Kidney (tissue), 14 donors: ENCODE data around the gene MAU2. TPM values are rescaled to one million over a fixed set of nuclear protein-coding genes. Genes with fewer than 3 reads are reported as not detected.
A peak's percentile ranks its signal among the peaks of the same experiment; 100 is the strongest.

Experiments
- DNase-seq, 5 donors: peaks; one replicate each; pipeline ENCODE4 v3.0.0-alpha.2; 2013 to 2020
- FAIRE-seq: peaks from 2 replicates; lab custom pipeline; 2012; peaks lifted over from hg19 to GRCh38; lab: Jason Lieb, UNC
- H3K27ac ChIP-seq, 2 donors: one replicate each; pipeline ENCODE4 v1.7.0; 2013; ENCODE audit warnings: low read depth in 2 of 2, low read length in 2 of 2, inconsistent platforms in 1 of 2
- H3K27me3 ChIP-seq: one replicate; pipeline ENCODE4 v1.7.1; 2013; ENCODE audit warnings: low read length, inconsistent platforms; ENCODE audit not compliant: control insufficient read depth, insufficient read depth
- H3K36me3 ChIP-seq, 3 donors: one replicate each; pipeline versions ENCODE4 v1.7.0 to v1.7.1; 2013; ENCODE audit warnings: low read length in 3 of 3, control low read depth in 1 of 3, inconsistent platforms in 1 of 3; ENCODE audit not compliant: insufficient read depth in 3 of 3, control insufficient read depth in 2 of 3
- H3K4me1 ChIP-seq, 3 donors: one replicate each; pipeline versions ENCODE4 v1.7.0 to v1.7.1; 2013; ENCODE audit warnings: low read length in 3 of 3, inconsistent platforms in 1 of 3, low read depth in 1 of 3; ENCODE audit not compliant: control insufficient read depth in 2 of 3, insufficient read depth in 2 of 3
- H3K4me3 ChIP-seq, 3 donors: one replicate each; pipeline versions ENCODE4 v1.7.0 to v1.8.1; 2013; ENCODE audit warnings: low read length in 3 of 3, control low read depth in 1 of 3, inconsistent platforms in 1 of 3
- H3K9ac ChIP-seq, 3 donors: one replicate each; pipeline versions ENCODE4 v1.7.0 to v1.7.1; 2013; ENCODE audit warnings: low read length in 3 of 3, control low read depth in 1 of 3, inconsistent platforms in 1 of 3
- H3K9me3 ChIP-seq, 3 donors: one replicate each; pipeline versions ENCODE4 v1.7.0 to v1.7.1; 2013; ENCODE audit warnings: low read length in 3 of 3, control low read depth in 1 of 3, inconsistent platforms in 1 of 3; ENCODE audit not compliant: control insufficient read depth in 2 of 3, insufficient read depth in 1 of 3
- intact Hi-C: fragments of 100-400 bp; cut with DNase I; formaldehyde crosslinking; loops from one replicate; pipeline ENCODE4 v1.11.1; 2022
- polyA plus RNA-seq: library from polyadenylated mRNA; stranded (reverse); fragments of 350-450 nt; fragmentation: Illumina TruSeq; extraction: RNeasy Lipid Tissue Mini Kit (QIAGEN cat#74804); gene quantifications from one replicate; pipeline ENCODE4 v1.2.3, GENCODE V29; 2014; ENCODE audit warnings: low read depth, low replicate concordance; ENCODE audit not compliant: insufficient read depth
- total RNA-seq: library from RNA; stranded (reverse); fragmentation: NEBNext Ultra II Directional; extraction: Animal tissue kit (Norgen Biotek cat#: 25700); gene quantifications from one replicate; pipeline ENCODE4 v1.2.1, GENCODE V29; 2021
- TF ChIP-seq, protein P1 (sequence below): IDR thresholded peaks from 3 replicates; pipeline ENCODE4 v1.5.1; 2012; ENCODE audit warnings: mild to moderate bottlenecking, moderate library complexity, borderline replicate concordance; ENCODE audit not compliant: insufficient read depth; ENCODE audit errors: extremely low read depth
- donor health status: control.
- donor health status: control.
- donor health status: control.
- donor health status: control.
- donor health status: control.
- donor health status: DM: yes; HTN: yes; CAD: no.
- donor health status: Normal renal cell carcinoma (clear cell type).

MAU2 gene
- total and polyA plus RNA-seq, 2 donors from 2014 or later: 12.3 to 69.8 TPM

DNA sequence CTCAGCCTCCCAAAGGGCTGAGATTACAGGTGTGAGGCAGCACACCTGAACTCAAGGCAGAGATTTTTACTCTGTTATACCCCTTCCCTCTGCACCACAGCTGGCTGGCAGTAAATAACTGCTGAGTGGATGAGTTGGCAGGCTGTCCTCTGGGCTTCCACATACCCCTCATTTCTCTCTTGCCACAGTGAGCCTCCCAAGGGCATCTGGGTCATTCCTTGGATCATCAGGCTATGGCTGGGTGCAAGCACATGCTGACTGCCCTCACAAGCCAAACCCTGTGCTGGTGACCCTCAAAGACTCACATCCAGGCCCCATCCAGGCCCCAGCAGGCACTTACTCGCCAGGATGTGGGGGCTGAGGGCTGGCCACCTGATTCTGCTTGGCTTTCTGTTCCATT lies 4.5 kb upstream of the MAU2 start:
- intact Hi-C loops: no loop called here
- H3K27ac ChIP-seq: no peak overlapping the region
- H3K27me3 ChIP-seq: no peaks in the 10 kb centered on the region
- DNase-seq (no peak), FAIRE-seq (no peak)
- no peaks in the 10 kb centered on the region for H3K9me3 ChIP-seq
- TF ChIP-seq, protein P1, sequence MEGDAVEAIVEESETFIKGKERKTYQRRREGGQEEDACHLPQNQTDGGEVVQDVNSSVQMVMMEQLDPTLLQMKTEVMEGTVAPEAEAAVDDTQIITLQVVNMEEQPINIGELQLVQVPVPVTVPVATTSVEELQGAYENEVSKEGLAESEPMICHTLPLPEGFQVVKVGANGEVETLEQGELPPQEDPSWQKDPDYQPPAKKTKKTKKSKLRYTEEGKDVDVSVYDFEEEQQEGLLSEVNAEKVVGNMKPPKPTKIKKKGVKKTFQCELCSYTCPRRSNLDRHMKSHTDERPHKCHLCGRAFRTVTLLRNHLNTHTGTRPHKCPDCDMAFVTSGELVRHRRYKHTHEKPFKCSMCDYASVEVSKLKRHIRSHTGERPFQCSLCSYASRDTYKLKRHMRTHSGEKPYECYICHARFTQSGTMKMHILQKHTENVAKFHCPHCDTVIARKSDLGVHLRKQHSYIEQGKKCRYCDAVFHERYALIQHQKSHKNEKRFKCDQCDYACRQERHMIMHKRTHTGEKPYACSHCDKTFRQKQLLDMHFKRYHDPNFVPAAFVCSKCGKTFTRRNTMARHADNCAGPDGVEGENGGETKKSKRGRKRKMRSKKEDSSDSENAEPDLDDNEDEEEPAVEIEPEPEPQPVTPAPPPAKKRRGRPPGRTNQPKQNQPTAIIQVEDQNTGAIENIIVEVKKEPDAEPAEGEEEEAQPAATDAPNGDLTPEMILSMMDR: no peak
- H3K36me3 ChIP-seq: peaks cover 0 to 22% (median 9%) of the 10 kb centered on the region in 3 donors
- H3K4me3 ChIP-seq: no peak overlapping the region
- H3K9ac ChIP-seq: no peak overlapping the region
- H3K4me1 ChIP-seq: peaks cover 0 to 7% (median 0%) of the 10 kb centered on the region in 3 donors

DNA sequence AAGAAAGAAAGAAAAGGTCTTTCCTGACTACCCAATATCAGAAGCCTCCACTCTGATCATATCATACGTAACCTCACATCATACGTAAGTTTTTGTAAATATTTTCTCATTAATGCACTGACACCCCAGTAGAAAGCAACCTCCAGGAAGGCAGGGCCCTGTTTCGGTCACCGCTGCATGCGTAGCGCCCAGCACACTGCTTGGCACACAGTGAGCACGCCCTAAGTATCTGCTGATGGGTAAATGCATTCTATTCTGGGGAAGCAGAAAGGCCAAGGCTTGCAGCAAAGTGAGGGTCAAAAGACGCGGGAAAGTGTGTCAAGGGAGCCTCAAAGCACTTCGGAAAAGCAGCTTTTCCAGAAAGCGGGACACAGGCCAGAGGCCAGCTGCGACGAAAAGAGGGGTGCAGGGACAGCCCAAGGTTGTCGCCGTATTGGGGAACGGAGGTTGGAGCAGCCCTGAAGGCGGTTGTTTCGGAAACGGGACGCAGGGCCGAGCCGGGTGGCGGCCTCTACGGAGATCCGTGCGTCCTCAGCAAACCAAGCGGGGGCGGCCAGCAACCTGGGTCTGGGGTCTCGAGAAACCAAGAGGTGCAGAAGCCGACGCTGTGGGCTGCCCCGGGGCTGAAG lies 783 bp upstream of the MAU2 start:
- peak overlapping the region; percentile 50 to 98 (median 96) for H3K9ac ChIP-seq
- H3K27me3 ChIP-seq: no peaks in the 10 kb centered on the region
- peak overlapping the region in 1 of 2 donors; percentile 90 for H3K27ac ChIP-seq
- H3K9me3 ChIP-seq: no peaks in the 10 kb centered on the region
- peak overlapping the region; percentile 95 to 98 (median 96) for H3K4me3 ChIP-seq
- TF ChIP-seq, protein P1: no peak
- FAIRE-seq (no peak), DNase-seq (peak in 1 of 5 donors; percentile 16)
- intact Hi-C loops: no loop called here
- H3K4me1 ChIP-seq: peaks cover 0 to 18% (median 0%) of the 10 kb centered on the region in 3 donors
- H3K36me3 ChIP-seq: peaks cover 3 to 19% (median 12%) of the 10 kb centered on the region in 3 donors

GRCh38 chr19:19321141-19321577 lies 530 bp downstream of the MAU2 start:
- Histone ChIP-seq H3K27me3 (no peaks in the 10 kb centered on the region), H3K36me3 (peaks cover 3 to 15% (median 7%) of the 10 kb centered on the region in 3 donors), H3K9ac (peak overlapping the region; percentile 65 to 98 (median 98)), H3K9me3 (no peaks in the 10 kb centered on the region), H3K4me1 (peaks cover 0 to 18% (median 0%) of the 10 kb centered on the region in 3 donors), H3K4me3 (peak overlapping the region; percentile 93 to 98 (median 96)), H3K27ac (peak overlapping the region; percentile 84 to 90)
- TF ChIP-seq, protein P1: no peak
- DNase-seq (peak; percentile 37 to 84 (median 58)), FAIRE-seq (no peak)
- intact Hi-C loops: no loop called here
